K562 (cell line): ENCODE results near the gene NOP14. TPM values are rescaled to one million over a fixed set of nuclear protein-coding genes. Genes with fewer than 3 reads are reported as not detected.

Experiments
- BRD9 ChIP-seq: fragments of 450-650 bp; IDR thresholded peaks from 2 replicates; pipeline ENCODE4 v1.6.1; 2018; ENCODE audit warnings: low read depth; ENCODE audit not compliant: partially characterized antibody
- CBX5 ChIP-seq: IDR thresholded peaks from 2 replicates; pipeline ENCODE4 v1.6.1; 2014; ENCODE audit warnings: low read depth, borderline replicate concordance
- CTBP1 ChIP-seq: fragments of 450-650 bp; IDR thresholded peaks from 2 replicates; pipeline ENCODE4 v1.6.1; 2016; ENCODE audit warnings: borderline replicate concordance
- DACH1 ChIP-seq: fragments of 450-650 bp; IDR thresholded peaks from 2 replicates; pipeline ENCODE4 v1.6.1; 2018; ENCODE audit not compliant: partially characterized antibody
- E2F4 ChIP-seq: sonication (generic); formaldehyde crosslinking; IDR thresholded peaks from 2 replicates; pipeline ENCODE4 v1.8.0; 2022; ENCODE audit warnings: mild to moderate bottlenecking, low read depth, missing genetic modification reagents
- GTF2E2 ChIP-seq: fragments of 200-800 bp; sonication (Bioruptor generic); IDR thresholded peaks from 2 replicates; pipeline ENCODE4 v1.6.1; 2016; ENCODE audit warnings: missing genetic modification characterization, missing compliant biosample characterization
- HDAC1 ChIP-seq, 2 experiments: fragments of 450-650 bp; IDR thresholded peaks; 2 replicates each; pipeline ENCODE4 v1.6.1; 2016 to 2017; ENCODE audit warnings: inconsistent platforms in 1 of 2, mild to moderate bottlenecking in 1 of 2, moderate library complexity in 1 of 2
- HES1 ChIP-seq: fragments of 450-650 bp; IDR thresholded peaks from 2 replicates; pipeline ENCODE4 v1.6.1; 2016; ENCODE audit warnings: low read depth, mild to moderate bottlenecking, moderate library complexity
- HINFP ChIP-seq: fragments of 450-650 bp; conservative IDR thresholded peaks from 2 replicates; pipeline ENCODE4 v1.6.1; 2016; ENCODE audit warnings: missing genetic modification characterization, low read depth, mild to moderate bottlenecking, control low read depth, missing compliant biosample characterization
- HNRNPH1 ChIP-seq: fragments of 200-400 bp; formaldehyde crosslinking; optimal IDR thresholded peaks from 2 replicates; pipeline ENCODE3; 2017; ENCODE audit warnings: low read depth, mild to moderate bottlenecking, low read length, moderate library complexity
- KDM4B ChIP-seq, 2 experiments: fragments of 450-650 bp in 1 of 2; sonication (generic) in 1 of 2; IDR thresholded peaks; 2 replicates each; pipeline ENCODE4 v1.6.1; 2016 to 2017; ENCODE audit warnings: borderline replicate concordance in 2 of 2, antibody characterized with exemption in 1 of 2, low read depth in 1 of 2, mild to moderate bottlenecking in 1 of 2
- KLF6 ChIP-seq: fragments of 250-450 bp; sonication (Bioruptor Pico); IDR thresholded peaks from 2 replicates; pipeline ENCODE4 v1.4.0; 2020; ENCODE audit warnings: mild to moderate bottlenecking, moderate library complexity, borderline replicate concordance
- MTA3 ChIP-seq: fragments of 450-650 bp; formaldehyde crosslinking; IDR thresholded peaks from 2 replicates; pipeline ENCODE4 v1.6.1; 2017; ENCODE audit warnings: mild to moderate bottlenecking, borderline replicate concordance
- NFIC ChIP-seq: fragments of 450-650 bp; IDR thresholded peaks from 2 replicates; pipeline ENCODE4 v1.6.1; 2017; ENCODE audit warnings: mild to moderate bottlenecking, inconsistent platforms
- RBM25 ChIP-seq: fragments of 200-400 bp; formaldehyde crosslinking; IDR thresholded peaks from 2 replicates; pipeline ENCODE4 v1.6.1; 2018; ENCODE audit warnings: low read length, low read depth, moderate library complexity; ENCODE audit not compliant: severe bottlenecking
- SMAD3 ChIP-seq: fragments of 450-650 bp; formaldehyde crosslinking; conservative IDR thresholded peaks from 2 replicates; pipeline ENCODE4 v1.4.0; 2020; ENCODE audit warnings: mild to moderate bottlenecking
- TCF7L2 ChIP-seq: fragments of 150-350 bp; IDR thresholded peaks from 2 replicates; pipeline ENCODE4 v1.6.1; 2016; ENCODE audit warnings: low read depth, mild to moderate bottlenecking, low read length, moderate library complexity
- TEAD2 ChIP-seq: fragments of 450-650 bp; IDR thresholded peaks from 2 replicates; pipeline ENCODE4 v1.6.1; 2016; ENCODE audit warnings: missing genetic modification characterization, control low read depth, missing compliant biosample characterization
- USF1 ChIP-seq: sonication (generic); formaldehyde crosslinking; IDR thresholded peaks from 2 replicates; pipeline ENCODE4 v1.9.0; 2022; ENCODE audit warnings: mild to moderate bottlenecking, missing genetic modification reagents
- ZNF124 ChIP-seq: sonication (generic); formaldehyde crosslinking; IDR thresholded peaks from 2 replicates; pipeline ENCODE4 v1.8.1; 2022; ENCODE audit warnings: missing genetic modification reagents
- ZNF23 ChIP-seq: fragments of 250-450 bp; sonication (Bioruptor Pico); IDR thresholded peaks from 2 replicates; pipeline ENCODE4 v1.4.0; 2020; ENCODE audit warnings: mild to moderate bottlenecking
- ZNF655 ChIP-seq: fragments of 250-450 bp; sonication (Bioruptor Pico); IDR thresholded peaks from 2 replicates; pipeline ENCODE4 v1.5.0; 2021
- ZNF668 ChIP-seq: fragments of 250-450 bp; sonication (Bioruptor Pico); IDR thresholded peaks from 2 replicates; pipeline ENCODE4 v1.8.0; 2022; ENCODE audit warnings: mild to moderate bottlenecking, inconsistent platforms
- polyA plus RNA-seq, 8 experiments: library from polyadenylated mRNA; depleted of rRNA in 4 of 8; stranded (reverse) in 5 of 8; unstranded in 3 of 8; fragments of >200 nt; fragmentation: Nextera tagmentation in 2 of 8; fragmentation: Illumina TruSeq in 1 of 8; extraction: Ambion mirVana in 2 of 8; extraction: Trizol in 1 of 8; gene quantifications; 2 replicates each; pipeline versions ENCODE4 v1.2.1 to v1.2.3, GENCODE V29; 2011 to 2014; ENCODE audit warnings: inconsistent platforms in 1 of 8, missing spikeins in 1 of 8
- total RNA-seq, 7 experiments: library from RNA; depleted of rRNA in 6 of 7; stranded (reverse); fragments of >200 nt in 6 of 7; fragmentation: Illumina TruSeq in 2 of 7; extraction: Trizol in 2 of 7; gene quantifications; 2 replicates each; pipeline versions ENCODE4 v1.2.1 to v1.2.3, GENCODE V29; 2011 to 2021; ENCODE audit warnings: low replicate concordance in 1 of 7

The NOP14 gene
- total and polyA plus RNA-seq, 9 of the 15 experiments (the other 6 are each of a cell fraction or from before 2014, with no cell fraction given) = 12.7 to 76.0 (median 50.9) TPM

GRCh38 chr4:2934813-2935761 lies 28.1 kb downstream of the NOP14 start (continued):
- no peak for TF ChIP-seq CBX5
- TF ChIP-seq KLF6 (CRISPR knock-in tag) = peak; percentile 78; the same call in 1 of the 2 replicates
- TF ChIP-seq DACH1 = no peak
- peak; percentile 33; the same call in 1 of the 2 replicates for TF ChIP-seq MTA3
- TF ChIP-seq KDM4B (IDR thresholded peaks at IDR 0.05; ENCODE audit: borderline replicate concordance in 2 of 2, low read depth in 1 of 2) = 0 out of 4 replicates have a peak, but pooled peaks of 1 of the 2 experiments have one; percentile 22
- no peak for TF ChIP-seq TEAD2 (tag)
- TF ChIP-seq USF1 (CRISPR knock-in tag) = peak; percentile 39; the same call in 1 of the 2 replicates
- TF ChIP-seq HDAC1 (IDR thresholded peaks at IDR 0.05) = peak in 1 of 2 experiments; percentile 89; a peak in 2 of 4 replicates
- no peak for TF ChIP-seq ZNF23 (CRISPR knock-in tag)
- TF ChIP-seq GTF2E2 = no peak
- TF ChIP-seq E2F4 (CRISPR knock-in tag) = 0 out of 2 replicates have a peak, but pooled peaks have one; percentile 15
- TF ChIP-seq SMAD3 = no peak
- no peak for TF ChIP-seq ZNF655
- TF ChIP-seq HES1 = no peak
- no peak for TF ChIP-seq TCF7L2
- no peak for TF ChIP-seq HNRNPH1
- TF ChIP-seq RBM25 = no peak
- TF ChIP-seq ZNF668 = no peak
- peak; percentile 85 for TF ChIP-seq NFIC
- no peak for TF ChIP-seq BRD9
- TF ChIP-seq CTBP1 = peak; percentile 60; the same call in 1 of the 2 replicates
- TF ChIP-seq HINFP (tag) = no peak
- no peak for TF ChIP-seq ZNF124
